HG02981 (cell line): ENCODE results near the gene C22orf31.
"Not testable (repeated sequence)": the region's sequence is repeated elsewhere in the genome, so short reads cannot be mapped to it uniquely, and the experiment has no call there.

Experiments used
- ATAC-seq: cut with Tn5 transposase; IDR thresholded peaks from one replicate; pipeline ENCODE4 v1.9.1; 2021; ENCODE audit warnings: mild to moderate bottlenecking, moderate library complexity; ENCODE audit not compliant: unreplicated experiment

The C22orf31 gene

GRCh38 chr22:29055192-29055830, 6.3 kb downstream of the C22orf31 start:
- no peak for ATAC-seq

GRCh38 chr22:29054251-29054767, 7.3 kb downstream of the C22orf31 start:
- ATAC-seq = no peak

GRCh38 chr22:29053048-29053702, 8.5 kb downstream of the C22orf31 start:
- no peak for ATAC-seq

GRCh38 chr22:29050457-29050856, 11.2 kb downstream of the C22orf31 start:
- ATAC-seq = no peak

GRCh38 chr22:29049655-29050263, 11.9 kb downstream of the C22orf31 start:
- no peak for ATAC-seq

GRCh38 chr22:29048822-29049654, 12.6 kb downstream of the C22orf31 start:
- no peak for ATAC-seq

- no peak for ATAC-seq
Measured at GRCh38 chr22:29044657-29045176, 16.9 kb downstream of the C22orf31 start.

- ATAC-seq = no peak
Measured at GRCh38 chr22:29043906-29044575, 17.6 kb downstream of the C22orf31 start.

GRCh38 chr22:29041408-29041807, 20.2 kb downstream of the C22orf31 start:
- no peak for ATAC-seq

GRCh38 chr22:29040385-29041275, 21.0 kb downstream of the C22orf31 start:
- no peak for ATAC-seq

GRCh38 chr22:29039684-29040083, 21.9 kb downstream of the C22orf31 start:
- not testable (repeated sequence) for ATAC-seq

- ATAC-seq = no peak
Measured at GRCh38 chr22:29039148-29039547, 22.5 kb downstream of the C22orf31 start.

- no peak for ATAC-seq
Measured at GRCh38 chr22:29037340-29037932, 24.2 kb downstream of the C22orf31 start.

GRCh38 chr22:29032584-29032983, 29.0 kb downstream of the C22orf31 start:
- no peak for ATAC-seq

- no peak for ATAC-seq
Measured at GRCh38 chr22:29032014-29032475, 29.6 kb downstream of the C22orf31 start.

GRCh38 chr22:29031227-29032011, 30.2 kb downstream of the C22orf31 start:
- no peak for ATAC-seq

GRCh38 chr22:29030618-29031226, 30.9 kb downstream of the C22orf31 start:
- ATAC-seq = no peak
